ENCODE results near the gene PLEKHH1. TPM values are rescaled to one million over a fixed set of nuclear protein-coding genes. Genes with fewer than 3 reads are reported as not detected.

Gene PLEKHH1
- total and polyA plus RNA-seq, 4 experiments from 2014 or later = 0.22 to 1.1 (median 0.41) TPM; not detected in 1

DNA sequence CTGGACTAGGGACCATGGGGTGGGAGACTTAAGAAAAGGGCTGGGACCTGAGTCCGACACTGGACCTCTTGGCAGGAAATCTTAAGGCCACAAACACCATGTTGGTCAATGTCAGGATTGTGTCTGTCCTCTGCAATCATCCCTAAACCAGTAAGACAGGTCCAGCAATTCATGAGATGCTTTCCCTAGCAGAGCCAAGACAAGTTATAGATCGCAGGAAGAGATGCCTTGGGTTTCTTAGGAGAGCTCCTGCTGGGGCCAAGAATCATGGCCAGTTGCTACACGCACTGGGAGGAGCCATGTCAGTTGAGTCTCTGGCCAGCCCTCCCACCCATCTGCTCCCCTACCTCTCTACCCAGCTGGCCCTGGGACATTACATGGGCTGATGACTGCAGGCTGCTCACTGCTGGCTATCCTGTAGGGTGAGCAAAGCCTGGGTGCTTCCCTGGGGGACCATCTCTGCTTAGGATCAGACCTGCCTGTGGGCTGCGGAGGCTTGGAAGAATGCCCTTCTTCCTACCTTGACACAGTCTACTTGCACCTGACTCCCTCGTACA lies 14.2 kb downstream of the PLEKHH1 start:
- H3K36me3 Mint-ChIP-seq = no peaks in the 10 kb centered on the region
- H3K4me1 Mint-ChIP-seq = no peaks in the 10 kb centered on the region
- H3K27ac Mint-ChIP-seq = no peak overlapping the region
- Histone ChIP-seq H3K9me3 (ENCODE audit: control insufficient read depth in 1 of 2, low read length in 2 of 2) (no peaks in the 10 kb centered on the region), H3K27ac (ENCODE audit: low read depth, low read length) (no peak overlapping the region), H3K36me3 (ENCODE audit: insufficient read depth, low read length) (no peaks in the 10 kb centered on the region), H3K4me1 (ENCODE audit: insufficient read depth, low read length) (no peaks in the 10 kb centered on the region), H3K27me3 (ENCODE audit: insufficient read depth, low read length) (peaks cover 5% of the 10 kb centered on the region), H3K4me3 (ENCODE audit: low read length in 2 of 2) (no peak overlapping the region)
- H3K9me3 Mint-ChIP-seq = peaks cover 0 to 12% (median 5%) of the 10 kb centered on the region in 8 donors
- intact Hi-C loops (cut with micrococcal nuclease) = no loop called here
- POLR2A ChIA-PET (ENCODE audit: partially characterized antibody) = no interaction called here
- H3K4me3 Mint-ChIP-seq = no peak overlapping the region
- no peak for DNase-seq
- CTCF ChIA-PET (ENCODE audit: partially characterized antibody) = no interaction called here
- H3K27me3 Mint-ChIP-seq = peaks cover 9 to 11% of the 10 kb centered on the region in 2 donors

DNA sequence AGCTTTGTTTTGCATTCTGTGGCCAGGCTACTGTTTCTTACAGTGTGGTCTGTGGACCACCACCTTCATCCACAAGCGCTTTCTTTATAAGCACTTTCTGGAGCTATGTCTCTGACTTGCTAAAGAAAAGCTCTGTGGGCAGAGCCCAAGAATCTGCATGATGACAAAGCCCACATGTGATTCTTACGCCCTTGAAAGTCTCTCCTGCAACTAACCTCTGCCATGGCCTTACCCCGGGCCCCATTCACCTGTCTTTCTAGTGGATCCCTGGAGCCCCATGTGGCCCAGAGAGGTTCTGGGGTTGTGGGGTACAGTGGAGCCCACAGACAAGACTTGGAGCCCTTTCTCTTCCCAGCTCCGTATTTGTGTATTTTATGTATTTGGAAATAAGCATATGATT lies 16.6 kb downstream of the PLEKHH1 start:
- no peaks in the 10 kb centered on the region for H3K27me3 ChIP-seq (ENCODE audit: insufficient read depth, low read length)
- intact Hi-C loops (cut with micrococcal nuclease) = no loop called here
- no peaks in the 10 kb centered on the region for H3K9me3 ChIP-seq (ENCODE audit: control insufficient read depth in 1 of 2, low read length in 2 of 2)
- H3K27ac ChIP-seq (ENCODE audit: low read depth, low read length) = no peak overlapping the region
- peaks cover 0 to 6% (median 2%) of the 10 kb centered on the region in 8 donors for H3K9me3 Mint-ChIP-seq
- no peaks in the 10 kb centered on the region for H3K36me3 Mint-ChIP-seq
- H3K4me3 ChIP-seq (ENCODE audit: low read length in 2 of 2) = no peak overlapping the region
- H3K27ac Mint-ChIP-seq = peak overlapping the region in 1 of 7 donors; percentile 52
- no peaks in the 10 kb centered on the region for H3K4me1 ChIP-seq (ENCODE audit: insufficient read depth, low read length)
- CTCF ChIA-PET (ENCODE audit: partially characterized antibody) = interaction anchor here (0.5 to 2.1 kb wide), 6 partner anchors 8 to 1887 kb away, joined by 3 to 7 read pairs (median 4); no protein-coding TSS in a partner anchor
- DNase-seq = no peak
- no peaks in the 10 kb centered on the region for H3K4me1 Mint-ChIP-seq
- POLR2A ChIA-PET (ENCODE audit: partially characterized antibody) = no interaction called here
- no peak overlapping the region for H3K4me3 Mint-ChIP-seq
- H3K36me3 ChIP-seq (ENCODE audit: insufficient read depth, low read length) = no peaks in the 10 kb centered on the region
- peaks cover 0 to 5% of the 10 kb centered on the region in 2 donors for H3K27me3 Mint-ChIP-seq

DNA sequence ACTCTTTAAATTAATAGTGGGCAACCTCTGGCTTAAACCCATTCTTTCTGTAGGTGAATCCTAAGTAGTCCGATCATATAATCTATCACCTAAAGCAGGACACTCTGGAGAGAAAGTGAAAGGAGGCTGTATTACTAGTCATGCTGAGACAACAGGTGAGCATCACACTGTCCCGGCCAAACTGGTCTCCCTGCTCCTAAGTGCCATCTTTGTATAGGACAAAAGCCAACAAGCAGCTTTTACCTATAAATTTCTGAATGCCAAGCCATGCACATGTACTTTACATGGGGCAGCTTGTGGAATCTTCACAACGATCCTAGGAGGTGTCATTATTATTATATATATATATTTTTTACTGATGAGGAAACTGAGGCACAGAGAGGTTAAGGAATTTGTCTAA lies 18.0 kb downstream of the PLEKHH1 start:
- Mint-ChIP-seq H3K36me3 (no peaks in the 10 kb centered on the region), H3K4me3 (no peak overlapping the region), H3K27me3 (peaks cover 0 to 8% of the 10 kb centered on the region in 2 donors), H3K27ac (no peak overlapping the region), H3K9me3 (peaks cover 0 to 1% (median 0%) of the 10 kb centered on the region in 8 donors), H3K4me1 (no peaks in the 10 kb centered on the region)
- Histone ChIP-seq H3K36me3 (ENCODE audit: insufficient read depth, low read length) (no peaks in the 10 kb centered on the region), H3K27ac (ENCODE audit: low read depth, low read length) (no peak overlapping the region), H3K4me1 (ENCODE audit: insufficient read depth, low read length) (no peaks in the 10 kb centered on the region), H3K9me3 (ENCODE audit: control insufficient read depth in 1 of 2, low read length in 2 of 2) (no peaks in the 10 kb centered on the region), H3K27me3 (ENCODE audit: insufficient read depth, low read length) (no peaks in the 10 kb centered on the region), H3K4me3 (ENCODE audit: low read length in 2 of 2) (no peak overlapping the region)
- CTCF ChIA-PET (ENCODE audit: partially characterized antibody) = interaction anchor here (1.9 to 2.1 kb wide), 2 partner anchors 9 to 20 kb away, joined by 6 to 7 read pairs; no protein-coding TSS in a partner anchor
- intact Hi-C loops (cut with micrococcal nuclease) = no loop called here
- no peak for DNase-seq
- POLR2A ChIA-PET (ENCODE audit: partially characterized antibody) = no interaction called here

DNA sequence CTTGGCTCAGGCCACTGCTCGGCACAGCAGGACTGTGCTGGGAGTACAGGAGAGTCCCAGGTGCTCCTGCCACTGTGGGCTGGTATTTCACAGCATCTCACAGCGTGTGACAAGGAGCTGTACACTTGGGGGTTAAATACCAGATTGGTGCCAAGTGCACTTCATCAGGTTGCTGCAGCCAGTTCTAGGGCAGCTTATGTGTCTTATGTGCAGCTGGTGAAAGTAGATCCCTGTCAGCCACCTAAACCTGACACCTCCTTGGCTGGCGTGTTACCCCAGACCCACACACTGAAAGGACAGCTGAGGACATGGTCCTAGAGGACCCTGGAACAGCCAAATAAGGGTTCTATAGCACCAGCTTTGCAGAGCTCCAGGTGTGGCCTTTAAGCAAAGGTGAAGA lies 18.9 kb downstream of the PLEKHH1 start:
- no peaks in the 10 kb centered on the region for H3K4me1 Mint-ChIP-seq
- no peaks in the 10 kb centered on the region for H3K9me3 ChIP-seq (ENCODE audit: control insufficient read depth in 1 of 2, low read length in 2 of 2)
- no peak overlapping the region for H3K4me3 ChIP-seq (ENCODE audit: low read length in 2 of 2)
- no peaks in the 10 kb centered on the region for H3K36me3 ChIP-seq (ENCODE audit: insufficient read depth, low read length)
- H3K9me3 Mint-ChIP-seq = no peaks in the 10 kb centered on the region
- H3K27ac Mint-ChIP-seq = no peak overlapping the region
- no peaks in the 10 kb centered on the region for H3K36me3 Mint-ChIP-seq
- H3K4me1 ChIP-seq (ENCODE audit: insufficient read depth, low read length) = no peaks in the 10 kb centered on the region
- peaks cover 0 to 5% of the 10 kb centered on the region in 2 donors for H3K27me3 Mint-ChIP-seq
- H3K27ac ChIP-seq (ENCODE audit: low read depth, low read length) = no peak overlapping the region
- ChIA-PET POLR2A (ENCODE audit: partially characterized antibody) (no interaction called here), CTCF (ENCODE audit: partially characterized antibody) (interaction anchor here (2.1 kb wide), 1 partner anchor 10 kb away, joined by 6 read pairs; no protein-coding TSS in a partner anchor)
- H3K4me3 Mint-ChIP-seq = no peak overlapping the region
- intact Hi-C loops (cut with micrococcal nuclease) = no loop called here
- no peak for DNase-seq
- no peaks in the 10 kb centered on the region for H3K27me3 ChIP-seq (ENCODE audit: insufficient read depth, low read length)

DNA sequence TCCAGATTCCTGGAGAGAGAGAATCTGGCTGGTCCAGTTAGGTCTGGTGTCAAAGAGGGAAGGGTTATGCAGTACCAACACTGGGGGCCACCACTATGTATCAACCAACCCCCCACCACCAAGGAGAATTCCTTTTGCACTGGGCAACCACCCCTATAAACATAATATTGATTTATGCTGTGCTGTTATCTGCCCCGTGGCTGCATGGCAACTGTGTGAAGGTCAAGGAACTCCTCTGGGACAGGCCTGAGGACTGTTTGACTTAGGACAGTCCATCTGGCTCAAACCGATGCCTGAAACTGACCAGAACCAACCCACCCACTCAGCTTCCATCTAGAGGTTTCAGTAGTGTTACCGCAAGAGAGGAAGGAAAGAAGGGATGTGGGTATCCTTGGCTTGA lies 20.5 kb downstream of the PLEKHH1 start:
- no peak for DNase-seq
- Mint-ChIP-seq H3K27me3 (peaks cover 0 to 4% of the 10 kb centered on the region in 2 donors), H3K9me3 (no peaks in the 10 kb centered on the region), H3K36me3 (no peaks in the 10 kb centered on the region), H3K4me1 (no peaks in the 10 kb centered on the region), H3K27ac (no peak overlapping the region), H3K4me3 (no peak overlapping the region)
- Histone ChIP-seq H3K27ac (ENCODE audit: low read depth, low read length) (no peak overlapping the region), H3K27me3 (ENCODE audit: insufficient read depth, low read length) (no peaks in the 10 kb centered on the region), H3K4me3 (ENCODE audit: low read length in 2 of 2) (no peak overlapping the region), H3K36me3 (ENCODE audit: insufficient read depth, low read length) (no peaks in the 10 kb centered on the region), H3K4me1 (ENCODE audit: insufficient read depth, low read length) (no peaks in the 10 kb centered on the region), H3K9me3 (ENCODE audit: control insufficient read depth in 1 of 2, low read length in 2 of 2) (no peaks in the 10 kb centered on the region)
- CTCF ChIA-PET (ENCODE audit: partially characterized antibody) = interaction anchor here (1.5 to 3.5 kb wide), 2 partner anchors 25 to 127 kb away, joined by 4 to 23 read pairs; no protein-coding TSS in a partner anchor
- intact Hi-C loops (cut with micrococcal nuclease) = no loop called here
- POLR2A ChIA-PET (ENCODE audit: partially characterized antibody) = no interaction called here

DNA sequence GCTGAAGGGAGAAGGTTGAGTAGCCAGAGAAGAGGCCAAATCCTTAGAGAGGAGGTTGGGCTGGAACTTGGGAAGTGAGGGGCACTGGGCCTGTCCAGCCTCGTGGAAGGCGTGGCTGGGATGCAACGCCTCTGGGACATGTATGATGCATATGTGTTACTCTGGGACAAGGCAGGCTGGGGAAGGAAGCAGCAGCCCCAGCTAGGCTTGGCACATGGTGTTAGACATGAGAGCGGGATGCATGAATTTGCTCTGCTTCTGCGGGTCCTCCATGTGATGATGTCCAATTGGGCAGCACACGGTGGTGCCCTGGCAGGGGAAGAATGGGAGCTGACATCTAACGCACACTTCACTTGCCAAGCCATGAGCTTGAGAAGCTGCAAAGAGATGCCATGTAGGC lies 21.3 kb downstream of the PLEKHH1 start:
- peak overlapping the region in 1 of 7 donors; percentile 48 for H3K27ac Mint-ChIP-seq
- Histone ChIP-seq H3K9me3 (ENCODE audit: control insufficient read depth in 1 of 2, low read length in 2 of 2) (no peaks in the 10 kb centered on the region), H3K4me1 (ENCODE audit: insufficient read depth, low read length) (no peaks in the 10 kb centered on the region), H3K27ac (ENCODE audit: low read depth, low read length) (no peak overlapping the region), H3K27me3 (ENCODE audit: insufficient read depth, low read length) (no peaks in the 10 kb centered on the region), H3K36me3 (ENCODE audit: insufficient read depth, low read length) (no peaks in the 10 kb centered on the region), H3K4me3 (ENCODE audit: low read length in 2 of 2) (no peak overlapping the region)
- CTCF ChIA-PET (ENCODE audit: partially characterized antibody) = interaction anchor here (1.0 to 3.5 kb wide), 5 partner anchors 17 to 128 kb away, joined by 3 to 23 read pairs (median 4); no protein-coding TSS in a partner anchor
- no peak overlapping the region for H3K4me3 Mint-ChIP-seq
- peaks cover 0 to 4% of the 10 kb centered on the region in 2 donors for H3K27me3 Mint-ChIP-seq
- no peaks in the 10 kb centered on the region for H3K4me1 Mint-ChIP-seq
- no peaks in the 10 kb centered on the region for H3K36me3 Mint-ChIP-seq
- POLR2A ChIA-PET (ENCODE audit: partially characterized antibody) = no interaction called here
- H3K9me3 Mint-ChIP-seq = no peaks in the 10 kb centered on the region
- no peak for DNase-seq
- intact Hi-C loops (cut with micrococcal nuclease) = no loop called here

DNA sequence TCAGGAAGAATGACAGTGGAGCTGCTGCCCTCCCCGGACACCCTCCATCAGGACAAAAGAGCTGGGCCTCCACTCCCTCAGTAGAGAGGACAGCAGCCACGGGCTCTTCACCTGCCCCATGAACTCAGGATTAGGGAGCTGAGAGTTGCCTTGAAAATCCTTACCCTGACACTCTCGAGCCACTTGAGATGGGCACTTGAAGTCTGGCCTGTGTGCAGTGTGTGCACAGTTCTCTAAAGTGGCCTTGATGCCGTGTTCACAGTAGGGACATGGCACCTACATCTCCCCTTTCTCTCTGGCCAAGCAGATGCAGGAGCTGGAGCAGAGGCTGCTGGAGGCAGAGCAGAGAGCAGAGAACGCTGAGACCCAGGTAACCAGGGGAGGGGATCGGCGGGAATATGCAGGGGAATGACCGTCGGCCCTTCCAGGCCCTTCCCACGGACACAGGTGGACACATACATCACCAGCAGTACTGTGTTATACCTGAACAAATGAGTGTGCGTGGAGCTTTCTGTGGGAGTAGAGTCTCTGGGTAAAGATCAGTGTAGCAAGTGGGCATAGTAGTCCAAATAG lies 22.5 kb downstream of the PLEKHH1 start:
- H3K27me3 Mint-ChIP-seq = peaks cover 0 to 4% of the 10 kb centered on the region in 2 donors
- intact Hi-C loops (cut with micrococcal nuclease) = no loop called here
- Histone ChIP-seq H3K4me3 (ENCODE audit: low read length in 2 of 2) (no peak overlapping the region), H3K36me3 (ENCODE audit: insufficient read depth, low read length) (no peaks in the 10 kb centered on the region), H3K27ac (ENCODE audit: low read depth, low read length) (no peak overlapping the region), H3K9me3 (ENCODE audit: control insufficient read depth in 1 of 2, low read length in 2 of 2) (no peaks in the 10 kb centered on the region), H3K4me1 (ENCODE audit: insufficient read depth, low read length) (no peaks in the 10 kb centered on the region), H3K27me3 (ENCODE audit: insufficient read depth, low read length) (no peaks in the 10 kb centered on the region)
- no peak overlapping the region for H3K27ac Mint-ChIP-seq
- ChIA-PET CTCF (ENCODE audit: partially characterized antibody) (interaction anchor here (1.4 to 3.5 kb wide), 2 partner anchors 28 to 129 kb away, joined by 4 to 23 read pairs; no protein-coding TSS in a partner anchor), POLR2A (ENCODE audit: partially characterized antibody) (no interaction called here)
- no peak overlapping the region for H3K4me3 Mint-ChIP-seq
- no peaks in the 10 kb centered on the region for H3K4me1 Mint-ChIP-seq
- H3K9me3 Mint-ChIP-seq = no peaks in the 10 kb centered on the region
- DNase-seq = no peak
- no peaks in the 10 kb centered on the region for H3K36me3 Mint-ChIP-seq
